T-helper 22 cell (primary cell): ENCODE results near the gene RPP14.

ENCODE experiments used
- DNase-seq: peaks from one replicate; pipeline ENCODE4 v3.0.0-alpha.2; 2020; ENCODE audit warnings: low read depth

RPP14 gene

DNA sequence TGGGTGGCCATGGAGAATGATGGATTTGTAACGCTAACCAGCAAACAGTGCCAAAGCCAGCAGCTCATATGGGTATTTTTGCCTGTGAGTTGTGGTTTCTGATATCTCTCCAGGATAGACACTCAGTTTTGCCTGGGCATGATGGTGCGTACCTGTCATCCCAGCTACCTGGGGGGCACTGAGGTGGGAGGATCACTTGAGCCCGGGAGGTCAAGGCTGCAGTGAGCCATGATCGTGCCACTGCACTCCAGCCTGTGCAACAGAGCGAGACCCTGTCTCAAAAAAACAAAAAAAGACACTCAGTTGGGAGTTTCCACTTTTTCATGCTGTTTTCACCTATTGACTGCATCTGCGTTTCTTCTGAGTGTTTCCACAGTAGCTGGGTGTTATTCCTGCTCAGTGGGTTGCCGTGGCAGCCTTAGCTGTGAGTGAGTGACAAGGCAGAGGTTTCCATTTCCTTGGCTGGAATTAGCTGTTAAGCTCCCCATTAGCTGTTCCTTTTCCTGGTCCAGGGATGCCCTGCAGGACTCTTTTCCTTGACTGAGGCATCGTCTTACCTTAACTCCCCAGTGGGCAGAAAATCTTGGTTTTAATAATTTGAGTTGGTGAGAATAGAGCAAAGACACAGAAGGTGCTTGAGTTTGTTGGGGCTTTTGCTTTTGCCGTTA is 14.2 kb upstream of the RPP14 start:
- DNase-seq = no peak

DNA sequence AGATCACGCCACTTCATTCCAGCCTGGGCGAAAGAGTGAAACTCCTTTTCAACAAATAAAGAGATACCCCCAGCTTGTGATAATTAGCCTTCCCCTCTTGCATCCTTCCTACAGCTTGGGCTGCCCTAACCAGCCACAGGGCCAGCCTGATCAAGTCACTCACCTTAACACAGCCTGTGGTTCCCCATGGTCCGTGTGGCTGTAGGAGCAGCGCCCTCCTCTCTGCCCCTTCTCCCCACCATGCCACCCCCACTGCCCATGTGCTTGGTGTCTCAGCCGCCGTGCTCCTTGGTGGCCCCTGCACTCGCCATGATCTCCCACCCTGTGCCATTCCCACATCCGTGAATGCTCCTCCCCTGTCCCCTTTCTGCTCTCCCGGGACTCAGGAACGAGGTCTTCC is 13.2 kb upstream of the RPP14 start:
- no peak for DNase-seq

DNA sequence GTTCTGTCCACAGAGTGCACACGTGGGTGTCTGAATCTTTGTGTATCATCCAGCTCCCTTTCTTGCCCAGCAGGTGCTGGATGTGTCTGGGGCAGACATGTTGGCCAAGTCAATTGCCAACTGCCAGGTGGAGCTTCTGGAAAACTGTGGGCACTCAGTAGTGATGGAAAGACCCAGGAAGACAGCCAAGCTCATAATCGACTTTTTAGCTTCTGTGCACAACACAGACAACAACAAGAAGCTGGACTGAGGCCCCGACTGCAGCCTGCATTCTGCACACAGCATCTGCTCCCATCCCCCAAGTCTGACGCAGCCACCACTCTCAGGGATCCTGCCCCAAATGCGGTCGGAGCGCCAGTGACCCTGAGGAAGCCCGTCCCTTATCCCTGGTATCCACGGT is 12.5 kb upstream of the RPP14 start:
- no peak for DNase-seq

DNA sequence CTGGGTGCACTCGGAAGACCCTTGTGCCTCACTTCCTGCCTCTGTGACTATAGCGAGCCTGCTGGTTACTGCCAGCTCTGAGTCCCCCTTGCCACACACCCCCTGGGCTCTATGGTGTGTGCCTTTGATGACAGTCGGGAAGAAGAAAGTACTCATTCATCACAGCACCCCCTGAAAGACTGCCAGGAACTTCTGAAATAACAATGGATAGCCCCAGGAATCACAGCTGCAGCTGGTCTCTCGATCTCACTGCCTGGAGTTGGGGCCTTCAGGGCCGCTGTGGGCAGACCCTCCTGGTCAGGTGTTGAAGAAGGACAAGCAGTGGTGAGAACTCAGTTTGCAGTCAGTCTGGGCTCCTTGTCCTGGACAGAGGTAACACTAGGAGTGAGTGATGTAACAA is 9.8 kb upstream of the RPP14 start:
- no peak for DNase-seq

DNA sequence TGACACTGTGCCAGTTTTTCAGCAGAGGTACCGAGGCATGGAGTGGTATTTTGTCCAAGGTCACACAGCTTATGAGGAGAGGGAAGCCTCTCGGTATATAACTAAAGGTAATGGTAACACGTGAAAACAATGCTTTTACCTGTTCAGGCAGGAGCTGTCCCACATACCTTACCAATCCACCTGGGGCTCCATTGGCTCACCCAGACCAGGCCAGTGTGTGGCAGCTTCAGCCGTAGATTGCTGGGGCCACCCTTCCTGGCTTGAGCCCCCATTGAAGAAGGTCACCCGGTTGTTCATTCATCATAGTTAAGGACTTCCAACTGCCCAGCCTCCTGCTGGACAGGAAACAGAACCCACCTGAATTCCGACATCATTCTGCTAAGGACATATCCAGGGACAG is 9.2 kb upstream of the RPP14 start:
- DNase-seq = no peak

DNA sequence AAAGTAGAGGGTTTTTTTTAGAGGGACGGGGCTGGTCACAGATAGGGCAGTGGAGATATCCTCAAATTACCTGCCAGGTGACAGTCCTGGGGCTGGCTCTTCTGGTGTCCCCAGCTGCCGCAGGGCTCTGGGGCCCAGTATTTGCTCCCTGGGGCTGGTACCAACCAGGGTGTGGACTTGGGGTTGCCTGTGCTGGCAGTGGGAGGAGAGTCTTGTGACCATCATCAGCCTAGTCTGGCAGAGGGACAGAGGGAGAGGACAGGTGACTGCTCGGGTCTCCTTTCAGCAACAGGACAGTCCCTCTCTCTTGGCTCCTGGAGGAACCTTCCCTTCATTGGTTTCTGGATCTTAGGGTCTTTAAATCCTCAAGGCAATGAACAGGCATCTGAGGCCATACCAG is 7.9 kb upstream of the RPP14 start:
- DNase-seq = no peak

DNA sequence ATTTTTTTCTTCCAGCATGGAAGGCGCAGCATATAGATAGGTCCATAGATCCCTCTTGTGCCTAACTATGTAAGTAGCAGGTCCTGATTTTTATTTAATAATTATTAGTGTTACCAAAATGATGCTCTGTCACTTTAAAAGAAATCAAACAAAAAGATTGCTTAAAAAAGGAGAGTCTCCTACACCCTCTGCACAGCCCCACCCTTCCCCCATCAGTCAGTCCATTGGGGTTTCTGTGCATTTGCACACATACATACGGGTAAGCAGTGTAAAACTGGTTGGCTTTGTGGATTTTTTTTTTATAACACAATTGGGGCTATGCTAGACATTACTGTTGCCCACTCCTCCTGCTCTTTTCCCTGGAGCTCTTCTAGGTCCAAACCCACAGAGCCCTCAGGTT is 7.0 kb upstream of the RPP14 start:
- DNase-seq = no peak

DNA sequence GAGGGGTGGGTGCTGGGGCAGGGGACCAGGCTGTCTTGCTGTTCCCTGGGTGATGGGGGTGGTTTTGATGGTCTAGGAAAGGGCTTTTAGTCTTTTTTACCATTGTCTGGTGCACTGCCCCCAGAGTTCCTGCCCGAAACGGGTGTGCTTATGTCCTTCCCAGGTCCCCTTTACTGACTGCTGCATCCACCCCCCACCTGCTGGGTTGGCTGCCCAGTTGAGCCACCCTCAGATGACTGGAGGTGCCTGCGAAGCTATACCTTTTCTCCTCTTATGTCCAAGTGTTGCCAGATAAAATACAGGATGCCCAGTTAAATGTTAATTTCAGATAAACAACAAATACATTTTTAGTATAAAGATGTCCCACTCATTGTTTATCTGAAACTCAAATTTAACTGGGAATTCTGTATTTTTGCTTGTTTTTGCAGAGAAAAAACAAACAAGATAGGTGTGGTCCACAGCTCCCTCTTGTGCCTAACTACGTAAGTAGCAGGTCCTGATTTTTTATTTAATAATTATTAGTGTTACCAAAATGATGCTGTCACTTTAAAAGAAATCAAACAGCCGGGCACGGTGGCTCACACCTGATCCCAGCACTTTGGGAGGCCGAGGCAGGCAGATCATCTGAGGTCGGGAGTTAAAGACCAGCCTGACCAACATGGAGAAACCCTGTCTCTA is 6.1 kb upstream of the RPP14 start:
- no peak for DNase-seq

DNA sequence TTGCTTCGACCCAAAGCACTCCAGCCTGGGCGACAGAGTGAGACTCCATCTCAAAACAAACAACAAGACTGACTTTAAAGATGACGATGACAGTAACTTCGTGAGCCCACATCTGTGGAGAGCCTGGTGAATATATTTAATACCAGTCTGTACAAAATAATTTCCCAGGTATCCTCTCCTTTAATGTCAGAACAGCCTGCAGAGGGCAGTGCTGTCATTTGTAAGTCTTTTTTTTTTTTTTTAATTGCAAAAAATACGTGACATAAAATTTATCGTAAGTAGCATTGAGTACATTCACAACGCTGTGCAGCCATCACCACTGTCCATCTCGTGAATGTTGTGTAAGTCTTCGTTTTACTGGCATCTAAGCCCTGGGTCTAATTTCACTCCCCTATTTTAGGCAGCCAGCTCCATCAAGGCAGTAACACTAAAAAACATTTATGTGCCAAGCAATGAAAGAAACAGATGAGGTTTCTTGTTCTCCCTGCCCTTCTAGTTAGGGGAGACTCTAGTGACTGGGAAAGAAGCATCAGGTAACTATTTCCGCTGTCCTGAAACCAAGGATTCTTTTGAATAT is 1.7 kb downstream of the RPP14 start:
- peak; percentile 24 for DNase-seq

DNA sequence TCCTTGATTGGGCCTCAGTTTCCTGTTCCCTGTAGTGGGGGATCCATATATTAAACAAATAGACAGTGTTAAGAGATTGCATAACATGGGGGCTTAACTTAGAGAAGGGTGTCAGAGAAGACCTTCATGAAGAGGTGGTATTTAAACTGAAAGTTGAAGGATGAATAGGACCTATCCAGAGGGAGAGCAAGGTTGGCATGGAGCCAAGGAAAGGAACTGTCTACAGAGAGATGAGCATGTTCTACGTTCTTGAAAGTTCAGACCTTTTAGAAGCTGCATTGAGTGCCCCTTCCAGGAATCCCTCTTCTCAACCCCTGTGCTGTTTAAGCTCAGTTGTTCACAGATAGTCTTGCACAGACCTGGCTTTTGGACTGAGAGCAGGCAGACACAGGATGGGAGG is 2.7 kb downstream of the RPP14 start:
- DNase-seq = no peak

DNA sequence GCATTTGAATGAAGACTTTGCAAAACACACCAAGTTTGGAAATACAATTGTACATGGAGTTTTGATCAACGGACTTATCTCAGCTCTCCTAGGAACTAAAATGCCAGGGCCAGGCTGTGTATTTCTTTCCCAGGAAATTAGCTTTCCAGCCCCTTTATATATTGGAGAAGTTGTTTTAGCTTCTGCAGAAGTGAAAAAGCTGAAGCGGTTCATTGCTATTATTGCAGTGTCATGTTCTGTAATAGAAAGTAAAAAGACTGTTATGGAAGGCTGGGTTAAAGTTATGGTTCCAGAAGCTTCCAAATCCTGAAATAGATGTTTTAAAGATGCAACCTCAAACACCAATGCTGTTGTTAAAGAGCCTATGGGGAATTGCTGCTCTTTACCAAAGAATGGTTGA is 11.8 kb downstream of the RPP14 start:
- no peak for DNase-seq

DNA sequence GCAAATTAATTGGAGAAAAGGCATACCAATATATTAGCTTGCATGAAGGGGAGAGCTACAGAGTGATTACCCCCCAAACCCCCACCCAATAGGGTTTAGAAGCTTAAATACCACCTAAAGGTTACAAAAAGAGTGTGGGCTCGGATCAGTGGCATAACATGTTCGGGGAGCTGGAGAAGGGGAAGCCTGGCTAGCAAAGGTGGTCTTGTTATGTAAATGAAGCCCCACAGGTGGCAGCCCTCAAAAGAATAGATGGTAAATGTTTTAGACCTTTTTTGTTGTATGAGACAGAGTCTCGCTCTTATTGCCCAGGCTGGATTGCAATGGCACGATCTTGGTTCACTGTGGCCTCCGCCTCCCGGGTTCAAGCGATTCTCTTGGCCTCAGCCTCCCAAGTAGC is 15.7 kb downstream of the RPP14 start:
- DNase-seq = no peak

DNA sequence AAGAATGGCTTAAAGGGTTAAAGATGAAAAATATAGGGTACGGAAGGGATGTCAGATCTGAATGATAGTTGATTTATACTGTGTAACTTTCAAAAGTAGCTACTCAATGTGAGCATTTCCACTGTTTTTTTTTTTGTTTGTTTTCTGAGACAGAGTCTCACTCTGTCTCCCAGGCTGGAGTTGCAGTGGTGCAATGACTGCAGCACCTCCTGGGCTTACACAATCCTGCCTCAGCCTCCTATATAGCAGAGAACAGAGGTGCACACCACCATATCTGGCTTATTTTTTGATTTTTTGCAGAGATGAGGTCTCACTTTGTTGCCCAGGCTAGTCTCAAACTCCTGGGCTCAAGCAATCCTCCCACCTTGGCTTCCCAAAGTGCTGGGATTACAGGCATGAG is 16.7 kb downstream of the RPP14 start:
- DNase-seq = no peak

DNA sequence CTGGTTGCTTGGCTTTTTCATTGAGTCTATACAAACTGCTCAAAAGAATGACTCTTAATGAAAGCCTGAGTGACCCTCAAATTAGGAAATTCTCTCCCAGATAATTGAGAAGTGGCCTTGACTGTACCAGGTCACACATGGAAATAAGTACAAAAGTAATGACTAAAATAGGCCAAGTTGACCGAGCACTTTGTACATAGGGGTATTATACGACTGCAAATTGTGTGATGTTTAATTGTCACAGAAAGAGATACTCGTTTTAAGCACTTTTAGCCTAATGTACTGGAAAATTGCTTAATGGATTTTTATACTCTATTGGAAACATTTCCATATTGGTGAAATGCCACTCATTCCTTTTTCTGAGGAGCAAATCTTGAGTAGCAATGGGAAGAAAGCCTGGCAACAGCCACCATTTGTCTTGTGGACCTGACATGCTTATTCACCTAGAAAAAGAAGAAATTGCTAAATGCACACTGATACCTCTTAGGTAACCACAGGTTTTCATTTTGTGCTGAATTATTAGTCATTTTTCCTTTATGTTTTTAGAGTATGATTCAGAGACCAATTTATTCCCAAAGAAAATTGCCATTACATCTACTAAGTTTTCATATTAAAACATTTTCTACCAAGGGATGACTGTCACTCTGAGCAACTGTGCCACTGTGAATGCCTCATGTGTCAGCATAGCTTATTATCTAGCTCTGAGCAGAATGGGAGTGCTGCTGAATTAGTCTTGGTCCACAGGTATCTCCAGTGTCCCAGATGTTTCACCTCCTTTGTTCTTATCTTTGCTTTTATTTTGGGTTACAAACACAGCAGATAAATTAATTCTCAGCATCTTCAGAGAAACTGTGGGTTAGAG is 17.7 kb downstream of the RPP14 start:
- no peak for DNase-seq

DNA sequence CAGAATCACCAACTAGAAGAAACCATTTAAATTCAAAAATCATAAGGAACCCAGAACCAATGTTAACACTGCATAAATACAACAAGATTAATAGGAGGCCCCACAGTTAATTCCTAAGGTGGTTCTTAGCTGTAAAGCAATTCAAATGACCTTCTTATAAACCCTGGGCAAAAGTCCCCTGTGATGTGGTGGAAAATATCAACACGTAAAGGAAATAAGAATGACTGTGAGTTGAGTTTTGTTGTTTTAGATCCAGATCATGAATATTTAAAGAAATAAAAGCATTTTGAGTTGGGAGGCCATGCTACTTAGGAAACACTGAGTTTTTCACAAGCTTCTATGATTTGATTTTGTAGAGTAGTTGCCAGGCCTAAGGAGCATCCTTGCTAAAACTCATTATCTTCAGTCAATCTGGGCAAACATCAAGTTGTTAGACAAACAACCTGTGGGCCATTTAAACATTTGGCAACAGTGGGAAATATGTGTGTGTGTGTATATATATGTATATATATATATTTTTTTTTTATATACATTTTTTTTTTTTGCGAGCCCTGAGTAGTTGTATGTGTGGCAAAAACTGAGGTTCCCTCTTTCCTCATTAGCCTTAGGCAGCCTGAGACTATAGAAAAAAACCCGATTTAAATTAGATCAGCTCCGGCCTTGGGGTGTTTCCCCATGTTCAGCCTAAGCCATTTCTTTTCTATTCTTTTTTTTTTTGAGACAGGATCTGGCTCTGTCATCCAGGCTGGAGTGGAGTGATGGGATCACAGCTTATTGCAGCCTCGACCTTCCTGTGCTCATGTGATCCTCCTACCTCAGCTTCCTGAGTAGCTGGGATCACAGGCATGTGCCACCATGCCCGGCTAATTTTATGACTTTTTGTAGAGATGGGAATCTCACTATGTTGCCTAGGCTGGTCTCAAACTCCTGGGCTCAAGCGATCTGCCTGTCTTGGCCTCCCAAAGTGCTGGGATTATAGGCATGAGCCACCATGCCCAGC is 18.6 kb downstream of the RPP14 start:
- DNase-seq = no peak

DNA sequence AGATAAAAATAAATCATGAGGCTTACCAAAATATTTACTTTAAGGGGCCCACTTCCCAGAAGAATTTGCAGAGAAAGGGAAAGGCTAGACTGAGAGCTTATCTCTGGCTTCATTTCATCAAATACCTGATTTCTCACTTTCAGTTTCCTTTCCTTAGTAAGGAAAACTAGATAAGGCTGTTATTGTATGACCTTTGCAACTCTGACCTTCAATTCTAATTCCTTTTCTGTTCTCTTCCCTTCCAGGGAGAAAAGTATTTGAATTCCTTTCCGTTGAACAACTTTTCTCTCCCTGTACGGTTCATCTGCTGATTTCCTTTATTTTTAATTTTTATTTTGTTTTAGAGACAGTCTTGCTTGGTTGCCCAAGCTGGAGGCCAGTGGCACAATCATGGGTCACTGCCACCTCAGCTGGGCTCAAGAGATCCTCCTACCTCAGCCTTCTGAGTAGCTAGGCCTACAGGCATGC is 19.5 kb downstream of the RPP14 start:
- DNase-seq = no peak

DNA sequence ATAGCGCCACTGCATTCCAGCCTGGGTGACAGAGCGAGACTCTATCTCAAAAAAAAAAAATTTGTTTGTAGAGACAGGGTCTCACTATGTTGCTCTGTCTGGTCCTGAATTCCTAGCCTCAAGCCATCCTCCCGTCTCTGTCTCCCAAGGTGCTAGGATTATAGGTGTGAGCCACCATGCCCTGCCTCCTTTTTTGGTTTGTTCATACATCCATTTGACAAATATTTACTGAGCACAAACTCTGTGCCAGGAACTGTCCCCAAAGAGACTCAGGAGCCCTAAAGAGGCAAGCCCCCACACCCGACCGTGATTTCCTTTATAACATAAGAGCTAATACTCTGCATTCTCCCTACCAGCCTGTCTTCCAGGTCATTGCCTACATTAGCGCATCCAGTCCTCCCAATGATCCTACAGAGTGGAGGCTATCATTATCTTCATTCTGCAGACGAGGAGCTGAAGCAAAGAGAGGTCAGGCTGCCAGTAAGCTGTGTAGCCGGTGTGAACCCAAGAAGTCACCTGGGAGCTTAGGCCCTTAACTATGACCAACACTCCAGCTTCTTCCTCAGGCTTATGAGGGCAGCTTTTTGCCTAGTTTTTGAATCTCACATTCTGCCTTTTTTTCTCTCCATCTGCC is 20.3 kb downstream of the RPP14 start:
- DNase-seq = no peak

DNA sequence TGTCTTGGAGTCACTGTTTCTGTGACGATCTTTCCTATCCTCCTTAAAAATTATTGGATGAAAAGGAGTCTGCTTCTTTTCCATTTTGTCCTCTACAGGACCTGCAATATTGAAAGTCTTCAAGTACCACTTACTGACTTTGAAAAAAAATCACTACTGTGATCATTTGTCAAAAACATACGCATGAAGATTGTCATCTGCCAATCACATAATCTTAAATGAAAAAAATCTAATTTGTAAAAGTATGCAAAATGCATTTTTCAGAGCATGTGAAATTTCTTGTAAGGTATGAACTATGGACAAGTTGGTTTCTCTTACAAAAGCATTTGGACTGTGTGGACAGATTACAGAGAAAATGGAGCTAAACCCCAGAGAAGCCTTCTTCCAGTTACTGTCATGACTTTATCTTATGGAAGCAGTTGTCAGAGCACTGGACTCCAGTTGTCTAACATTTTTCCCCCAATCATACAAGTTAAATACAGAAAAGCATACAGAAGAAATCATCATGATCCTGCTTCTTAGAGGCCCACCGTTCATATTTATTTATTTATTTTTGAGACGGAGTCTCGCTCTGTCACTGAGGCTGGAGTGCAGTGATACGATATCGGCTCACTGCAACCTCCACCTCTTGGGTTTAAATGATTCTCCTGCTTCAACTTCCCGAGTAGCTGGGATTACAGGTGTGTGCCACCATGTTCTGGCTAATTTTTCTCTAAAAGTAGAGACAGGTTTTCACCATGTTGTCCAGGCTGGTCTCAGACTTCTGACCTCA is 23.3 kb downstream of the RPP14 start:
- no peak for DNase-seq

DNA sequence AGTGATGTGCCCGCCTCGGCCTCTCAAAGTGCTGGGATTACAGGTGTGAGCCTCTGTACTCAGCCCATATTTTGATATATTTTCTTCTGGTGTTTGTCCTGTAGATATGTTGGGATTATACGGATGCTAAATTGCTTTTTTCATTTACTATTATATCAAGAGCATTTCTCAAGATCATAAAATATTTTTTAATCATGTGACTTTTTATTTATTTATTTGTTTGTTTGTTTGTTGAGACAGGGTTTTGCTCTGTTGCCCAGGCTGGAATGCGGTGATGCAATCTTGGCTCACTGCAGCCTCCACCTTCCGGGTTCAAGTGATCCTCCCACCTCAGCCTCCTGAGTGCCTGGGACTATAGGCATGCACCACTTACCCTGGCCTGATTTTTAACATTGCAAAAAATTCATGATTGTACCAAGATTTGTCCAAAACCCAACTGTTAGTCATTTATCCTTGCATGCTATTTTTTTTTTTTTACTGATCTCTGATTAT is 23.9 kb downstream of the RPP14 start:
- DNase-seq = no peak

DNA sequence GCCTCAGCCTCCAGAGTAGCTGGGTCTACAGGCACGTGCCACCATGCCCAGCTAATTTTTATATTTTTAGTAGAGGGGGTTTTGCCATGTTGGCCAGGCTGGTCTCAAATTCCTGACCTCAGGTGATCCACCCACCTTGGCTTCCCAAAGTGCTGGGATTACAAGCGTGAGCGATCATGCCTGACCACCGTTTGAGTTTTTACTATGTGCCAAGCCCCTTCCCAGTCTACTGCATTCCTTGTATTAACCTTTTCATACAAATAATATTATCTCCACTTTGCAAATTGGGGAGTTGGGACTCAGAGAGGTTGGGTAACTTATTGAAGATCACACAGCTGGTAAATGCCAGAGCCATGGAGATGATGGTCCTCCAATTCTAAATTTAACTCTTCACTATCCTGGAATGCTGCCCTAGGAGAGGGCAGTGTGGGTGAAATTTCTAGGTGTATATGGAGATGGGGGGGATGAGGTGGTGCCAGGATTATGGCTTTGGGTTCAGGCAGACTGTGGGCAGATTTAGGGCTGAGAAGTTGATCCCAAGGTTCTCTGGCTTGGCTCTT is 25.6 kb downstream of the RPP14 start:
- DNase-seq = no peak
